ENCODE measurements around the gene LRRC2.

The LRRC2 gene

GRCh38 chr3:46566040-46566641 lies at the start of gene LRRC2:
TSS of gene LRRC2 (minus strand) at chr3:46566302. CDS start at chr3:46551591, 14,711 bp downstream.
- DNase-seq (ENCODE audit: low spot score), result no peak
- in situ Hi-C loops (cut with MboI; ENCODE audit: low pct_unique_long_range_greater_than_20kb, low sequenced_read_pairs, unreplicated experiment), result no loop called here
- TF ChIP-seq CTCF (IDR thresholded peaks at IDR 0.05; ENCODE audit: extremely low read depth, insufficient read depth, missing control alignments), result no peak

GRCh38 chr3:46615050-46615775 lies 49.1 kb upstream of the LRRC2 start:
- no peak for TF ChIP-seq CTCF (IDR thresholded peaks at IDR 0.05; ENCODE audit: extremely low read depth, insufficient read depth, missing control alignments)
- DNase-seq (ENCODE audit: low spot score), result no peak
- in situ Hi-C loops (cut with MboI; ENCODE audit: low pct_unique_long_range_greater_than_20kb, low sequenced_read_pairs, unreplicated experiment), result no loop called here

- TF ChIP-seq CTCF (IDR thresholded peaks at IDR 0.05; ENCODE audit: extremely low read depth, insufficient read depth, missing control alignments), result no peak
- DNase-seq (ENCODE audit: low spot score), result no peak
- in situ Hi-C loops (cut with MboI; ENCODE audit: low pct_unique_long_range_greater_than_20kb, low sequenced_read_pairs, unreplicated experiment), result no loop called here
These were observed 48.3 kb upstream of the LRRC2 start for GRCh38 chr3:46614431-46614830.

- in situ Hi-C loops (cut with MboI; ENCODE audit: low pct_unique_long_range_greater_than_20kb, low sequenced_read_pairs, unreplicated experiment), result no loop called here
- no peak for TF ChIP-seq CTCF (IDR thresholded peaks at IDR 0.05; ENCODE audit: extremely low read depth, insufficient read depth, missing control alignments)
- no peak for DNase-seq (ENCODE audit: low spot score)
These were observed 47.4 kb upstream of the LRRC2 start for GRCh38 chr3:46613313-46614005.

- TF ChIP-seq CTCF (IDR thresholded peaks at IDR 0.05; ENCODE audit: extremely low read depth, insufficient read depth, missing control alignments), result no peak
- in situ Hi-C loops (cut with MboI; ENCODE audit: low pct_unique_long_range_greater_than_20kb, low sequenced_read_pairs, unreplicated experiment), result no loop called here
- no peak for DNase-seq (ENCODE audit: low spot score)
These were observed 46.2 kb upstream of the LRRC2 start, which contains the start of gene FAM240A for GRCh38 chr3:46612324-46612723. TSS of gene FAM240A (plus strand) at chr3:46612525. CDS start at chr3:46612684, 159 bp downstream.

GRCh38 chr3:46609944-46610722 lies 44.0 kb upstream of the LRRC2 start:
- no peak for TF ChIP-seq CTCF (IDR thresholded peaks at IDR 0.05; ENCODE audit: extremely low read depth, insufficient read depth, missing control alignments)
- DNase-seq (ENCODE audit: low spot score), result no peak
- in situ Hi-C loops (cut with MboI; ENCODE audit: low pct_unique_long_range_greater_than_20kb, low sequenced_read_pairs, unreplicated experiment), result no loop called here
